ENCODE results near the gene PCP4L1.
"Not testable (repeated sequence)": the region's sequence is repeated elsewhere in the genome, so short reads cannot be mapped to it uniquely, and the experiment has no call there.

Gene PCP4L1

DNA sequence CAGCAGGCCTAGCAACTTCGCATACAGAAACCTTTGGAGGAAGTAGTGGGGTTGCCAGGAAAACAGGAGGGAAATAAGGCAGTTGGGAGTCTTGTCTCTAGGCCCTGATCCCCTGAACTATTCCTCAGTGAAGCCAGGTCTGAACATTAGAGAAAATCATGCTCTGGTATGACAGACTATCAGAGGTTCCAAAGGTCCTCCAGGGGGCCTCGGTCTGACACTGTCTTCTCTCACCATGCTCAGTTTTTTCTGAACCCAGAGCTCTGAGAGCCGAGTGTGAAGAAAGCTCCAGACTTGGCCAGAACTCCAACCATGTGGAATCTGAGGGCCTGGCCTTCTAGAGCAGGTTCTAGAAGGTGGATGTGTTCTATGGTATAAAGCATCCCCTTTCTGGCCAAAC lies 28.6 kb upstream of the PCP4L1 start:
- no peak for DNase-seq

- DNase-seq: no peak
Observed at GRCh38 chr1:161230762-161231161, 27.8 kb upstream of the PCP4L1 start.

GRCh38 chr1:161233102-161233501 lies 25.4 kb upstream of the PCP4L1 start:
- no peak for DNase-seq

GRCh38 chr1:161235957-161236775 lies 22.4 kb upstream of the PCP4L1 start:
- no peak for DNase-seq

- DNase-seq: no peak
Observed at GRCh38 chr1:161238039-161238473, 20.5 kb upstream of the PCP4L1 start, which contains the start of gene NR1I3. NR1I3 (minus strand) TSS chr1:161238203; CDS start chr1:161236565, 1,638 bp downstream.

GRCh38 chr1:161241682-161242081 lies 16.9 kb upstream of the PCP4L1 start:
- no peak for DNase-seq

GRCh38 chr1:161242313-161242712 lies 16.2 kb upstream of the PCP4L1 start:
- no peak for DNase-seq

GRCh38 chr1:161244888-161245287 lies 13.7 kb upstream of the PCP4L1 start:
- no peak for DNase-seq

DNA sequence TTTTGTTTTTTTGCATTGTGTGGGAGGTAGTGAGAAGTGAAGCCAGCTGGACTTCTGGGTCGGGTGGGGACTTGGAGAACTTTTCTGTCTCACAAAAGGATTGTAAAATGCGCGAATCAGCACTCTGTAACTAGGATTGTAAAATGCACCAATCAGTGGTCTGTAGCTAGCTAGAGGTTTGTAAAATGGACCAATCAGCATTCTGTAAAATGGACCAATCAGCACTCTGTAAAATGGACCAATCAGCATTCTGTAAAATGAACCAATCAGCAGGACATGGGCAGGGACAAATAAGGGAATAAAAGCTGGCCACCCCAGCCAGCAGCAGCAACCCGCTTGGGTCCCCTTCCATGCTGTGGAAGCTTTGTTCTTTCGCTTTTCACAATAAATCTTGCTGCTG lies 8.4 kb upstream of the PCP4L1 start:
- not testable (repeated sequence) for DNase-seq

DNA sequence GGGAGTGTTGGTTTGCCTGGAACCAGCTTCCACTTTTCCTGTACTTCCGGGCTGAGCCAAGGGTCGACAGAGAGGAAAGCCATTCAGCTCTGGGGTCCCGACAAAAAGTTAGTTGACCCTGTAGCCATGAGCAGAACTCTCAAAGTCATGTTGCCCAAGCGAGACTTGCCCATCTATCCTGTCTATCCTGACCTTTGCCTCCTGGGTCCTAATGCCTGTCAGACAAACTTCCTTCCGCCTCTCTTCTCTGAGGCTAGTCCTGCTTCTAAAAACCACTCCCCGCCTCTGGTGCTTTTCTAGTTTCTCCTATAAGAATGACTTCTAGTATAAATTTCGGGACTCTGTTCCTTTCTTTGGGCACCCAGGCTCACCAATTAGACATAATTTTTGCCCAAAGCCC lies 7.7 kb upstream of the PCP4L1 start:
- DNase-seq: no peak

GRCh38 chr1:161251579-161251978 lies 7.0 kb upstream of the PCP4L1 start:
- DNase-seq: no peak

GRCh38 chr1:161255302-161255701 lies 3.2 kb upstream of the PCP4L1 start:
- DNase-seq: not testable (repeated sequence)

- DNase-seq: not testable (repeated sequence)
Observed at GRCh38 chr1:161255955-161256520, 2.5 kb upstream of the PCP4L1 start.

DNA sequence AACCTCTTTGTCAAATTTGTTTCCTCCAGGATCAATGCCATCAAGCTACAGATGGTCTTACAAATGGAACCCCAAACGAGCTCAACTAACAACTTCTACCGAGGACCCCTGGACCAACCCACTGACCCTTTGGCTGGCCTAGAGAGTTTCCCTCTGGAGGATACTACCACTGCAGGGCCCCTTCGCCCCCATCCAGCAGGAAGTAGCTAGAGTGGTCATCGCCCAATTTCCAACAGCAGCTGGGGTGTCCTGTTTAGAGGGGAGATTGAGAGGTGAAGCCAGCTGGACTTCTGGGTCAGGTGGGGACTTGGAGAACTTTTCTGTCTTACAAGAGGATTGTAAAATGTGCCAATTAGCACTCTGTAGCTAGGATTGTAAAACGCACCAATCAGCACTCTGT lies 1.4 kb upstream of the PCP4L1 start:
- not testable (repeated sequence) for DNase-seq

- no peak for DNase-seq
Observed at GRCh38 chr1:161259345-161259702, 779 bp downstream of the PCP4L1 start.

DNA sequence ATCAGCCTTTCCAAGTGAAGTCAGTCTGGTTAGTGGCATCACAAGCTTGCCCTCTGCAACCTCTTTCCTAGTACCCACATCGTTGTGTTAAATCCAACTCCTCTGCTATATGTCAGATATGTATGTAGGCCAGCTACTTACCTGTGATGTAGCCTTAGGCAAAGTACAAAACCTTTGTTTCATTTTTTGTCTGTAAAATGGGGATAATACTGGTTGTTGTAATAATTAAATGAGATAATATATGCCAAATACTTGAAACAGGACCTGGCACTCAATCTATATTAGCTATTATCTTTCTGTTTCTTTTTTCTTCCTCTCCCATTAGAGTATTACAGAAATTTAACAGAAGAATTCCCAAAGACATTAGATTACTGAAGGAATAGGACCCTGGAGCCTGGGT lies 1.2 kb downstream of the PCP4L1 start:
- DNase-seq: no peak

DNA sequence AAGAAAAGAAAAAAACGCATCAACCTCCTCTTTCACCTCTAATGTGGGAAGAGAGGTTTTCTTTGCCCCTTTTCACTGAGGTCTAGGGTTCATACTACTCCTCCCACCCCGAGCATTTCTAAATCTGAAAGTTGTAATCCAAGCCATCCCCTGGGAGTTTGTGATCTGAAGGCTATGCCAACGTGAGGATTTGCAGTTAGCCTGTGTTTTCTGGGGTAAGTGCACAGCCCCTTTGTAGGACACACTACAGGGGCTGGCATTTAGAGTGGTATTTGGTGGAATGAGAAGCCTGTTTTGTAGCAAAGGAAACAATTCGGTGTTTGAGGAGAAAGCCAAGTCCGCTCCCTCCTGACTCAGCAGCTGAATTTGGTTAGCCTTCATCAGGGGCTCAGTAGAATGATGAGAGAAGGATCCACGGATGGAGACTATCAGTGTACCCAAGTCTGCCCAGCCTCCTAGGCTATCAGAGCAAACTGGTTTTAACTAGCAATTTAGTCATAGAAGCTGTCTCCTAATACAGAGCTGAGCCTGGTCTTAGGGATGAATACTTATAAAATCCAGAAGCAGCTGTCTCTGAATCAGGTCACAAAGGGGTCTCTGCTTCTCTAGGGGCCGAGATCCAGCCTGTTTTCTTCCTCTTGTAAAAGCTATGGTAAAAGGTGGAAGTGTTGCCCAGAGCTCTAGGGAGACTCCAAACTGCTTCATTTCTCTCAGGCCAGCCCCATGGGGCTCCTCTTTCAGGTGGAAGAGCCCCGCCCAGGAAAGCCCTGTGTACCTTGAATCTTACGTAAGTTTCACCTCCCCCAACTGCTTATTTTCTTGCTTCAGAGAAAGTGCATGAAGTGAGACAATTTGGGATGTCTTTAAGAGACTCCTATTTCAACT lies 2.1 kb downstream of the PCP4L1 start:
- DNase-seq: no peak

DNA sequence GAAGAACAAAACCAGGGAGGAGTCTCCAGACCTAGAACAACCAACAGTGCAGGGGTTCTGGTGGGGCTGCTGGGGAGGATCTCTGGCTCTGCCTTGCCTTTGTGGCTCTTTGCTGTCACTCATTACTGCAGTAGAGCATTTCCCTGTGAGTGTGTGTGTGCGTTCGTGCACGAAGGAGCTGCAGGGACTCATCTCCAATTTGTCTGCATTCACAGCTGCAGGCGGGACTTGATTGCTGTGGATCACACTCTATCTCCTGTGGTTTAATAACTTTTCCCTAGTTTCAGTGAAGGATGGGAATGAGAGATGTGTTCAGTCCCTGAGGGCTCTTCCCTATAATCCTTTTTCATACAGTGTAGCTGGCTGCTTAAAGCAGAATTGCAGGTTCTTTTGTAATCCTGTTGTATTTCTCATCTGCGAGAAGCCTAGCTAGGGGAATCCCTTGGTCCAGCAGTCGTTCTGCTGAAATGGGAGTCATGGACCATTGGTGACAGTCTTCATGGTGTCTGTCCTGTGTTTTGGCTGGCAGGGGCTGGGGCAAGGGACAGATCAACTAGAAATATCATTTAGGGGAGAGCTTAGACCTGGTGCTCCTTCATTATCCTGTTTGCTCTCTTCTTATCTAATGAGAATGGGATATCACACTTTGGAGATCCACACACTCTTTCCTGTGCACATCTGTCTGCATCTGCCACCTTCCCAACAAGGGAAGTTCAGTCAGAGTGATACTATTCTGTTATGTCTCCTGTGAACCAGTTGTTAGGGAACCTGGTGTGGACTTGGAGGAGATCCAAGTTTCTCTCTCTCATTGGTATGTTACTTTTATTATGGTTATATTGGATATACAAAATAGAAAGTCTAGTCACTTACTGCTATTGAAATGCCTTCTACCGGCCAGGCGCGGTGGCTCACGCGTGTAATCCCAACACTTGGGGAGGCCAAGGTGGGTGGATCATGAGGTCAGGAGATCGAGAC lies 3.0 kb downstream of the PCP4L1 start:
- DNase-seq: no peak

GRCh38 chr1:161265305-161265704 lies 6.8 kb downstream of the PCP4L1 start:
- no peak for DNase-seq

DNA sequence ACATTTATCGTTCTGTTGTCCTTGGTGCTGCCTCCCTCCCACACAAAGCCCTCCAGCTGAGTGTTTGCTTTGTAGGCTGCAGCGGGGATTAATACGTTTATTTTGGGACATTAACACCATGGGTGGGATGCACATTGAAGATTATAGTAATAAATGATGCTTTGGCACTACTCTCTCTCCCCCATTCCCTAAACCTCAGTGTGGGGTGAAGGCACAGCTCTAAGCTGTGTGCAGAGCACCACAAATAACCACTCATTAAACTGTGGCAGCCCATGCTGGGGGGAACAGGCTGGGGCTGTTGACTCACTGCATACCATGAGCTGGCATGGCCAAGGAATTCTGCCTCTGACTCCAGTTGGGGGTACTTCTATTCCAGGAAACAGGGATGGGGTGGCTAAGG lies 7.7 kb downstream of the PCP4L1 start:
- no peak for DNase-seq

GRCh38 chr1:161266836-161267235 lies 8.3 kb downstream of the PCP4L1 start:
- no peak for DNase-seq

- no peak for DNase-seq
Observed at GRCh38 chr1:161267321-161267720, 8.8 kb downstream of the PCP4L1 start.
